M059J (cell line): Measurements from ENCODE around the gene SLC25A22. TPM values are rescaled to one million over a fixed set of nuclear protein-coding genes. Genes with fewer than 3 reads are reported as not detected.

ENCODE experiments used
- DNase-seq: peaks from one replicate; pipeline ENCODE4 v3.0.0-alpha.2; 2012; ENCODE audit warnings: low read depth
- total RNA-seq: library from RNA; depleted of rRNA; stranded (reverse); fragments of >200 nt; shearing (Covaris generic); gene quantifications from 2 replicates; pipeline ENCODE4 v1.2.3, GENCODE V29; 2014

Gene SLC25A22
- total RNA-seq, 1 experiment from 2014 or later = 26.5 TPM

- no peak for DNase-seq
Measured at GRCh38 chr11:823441-824291, 25.6 kb upstream of the SLC25A22 start.

GRCh38 chr11:821512-822371 lies 23.7 kb upstream of the SLC25A22 start:
- no peak for DNase-seq

DNA sequence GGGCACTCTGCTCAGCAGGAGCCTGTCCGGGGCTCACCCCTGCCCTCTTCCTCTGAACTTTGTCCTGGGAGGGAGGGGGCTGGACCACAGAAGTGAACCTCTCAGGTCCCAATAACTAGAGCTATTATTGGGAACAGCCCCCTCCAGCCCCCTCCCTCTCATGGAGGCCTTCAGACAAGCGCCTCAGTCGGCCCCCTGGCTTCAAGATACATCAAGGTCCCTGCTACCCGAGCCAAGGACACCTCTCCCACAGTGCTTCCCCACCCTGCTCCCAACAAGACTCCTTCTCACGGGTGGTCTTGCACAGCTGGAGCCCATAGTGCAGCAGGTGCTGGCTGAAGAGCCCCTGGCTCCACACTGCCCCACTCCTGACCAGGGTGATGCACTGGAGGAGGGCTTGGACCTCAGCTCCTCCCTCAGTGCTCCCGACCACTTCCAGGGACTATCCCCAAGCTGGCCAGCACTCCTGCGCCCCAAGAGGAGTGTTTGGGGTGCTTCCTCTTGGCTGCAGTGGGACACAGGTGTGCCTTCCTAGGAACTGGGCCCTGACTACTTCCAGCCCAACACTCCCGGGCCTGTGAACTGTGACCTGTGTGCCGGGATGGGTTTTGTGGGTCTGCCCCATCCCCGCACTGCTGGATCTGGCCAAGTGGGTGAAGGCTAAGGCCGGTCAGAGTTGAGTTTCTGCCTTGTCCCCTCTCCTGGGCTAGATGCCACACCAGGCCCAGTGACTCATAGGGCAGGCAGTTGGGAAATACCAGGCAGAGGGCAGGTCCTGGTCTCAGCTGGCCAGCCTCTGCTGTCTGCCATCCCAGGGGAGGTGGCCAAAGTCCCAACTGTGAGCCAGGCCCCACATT lies 22.8 kb upstream of the SLC25A22 start:
- DNase-seq = peak; percentile 93

GRCh38 chr11:819943-820649 lies 22.0 kb upstream of the SLC25A22 start:
- DNase-seq = peak; percentile 93

- DNase-seq = peak; percentile 83
Measured at GRCh38 chr11:819129-819931, 21.2 kb upstream of the SLC25A22 start.

DNA sequence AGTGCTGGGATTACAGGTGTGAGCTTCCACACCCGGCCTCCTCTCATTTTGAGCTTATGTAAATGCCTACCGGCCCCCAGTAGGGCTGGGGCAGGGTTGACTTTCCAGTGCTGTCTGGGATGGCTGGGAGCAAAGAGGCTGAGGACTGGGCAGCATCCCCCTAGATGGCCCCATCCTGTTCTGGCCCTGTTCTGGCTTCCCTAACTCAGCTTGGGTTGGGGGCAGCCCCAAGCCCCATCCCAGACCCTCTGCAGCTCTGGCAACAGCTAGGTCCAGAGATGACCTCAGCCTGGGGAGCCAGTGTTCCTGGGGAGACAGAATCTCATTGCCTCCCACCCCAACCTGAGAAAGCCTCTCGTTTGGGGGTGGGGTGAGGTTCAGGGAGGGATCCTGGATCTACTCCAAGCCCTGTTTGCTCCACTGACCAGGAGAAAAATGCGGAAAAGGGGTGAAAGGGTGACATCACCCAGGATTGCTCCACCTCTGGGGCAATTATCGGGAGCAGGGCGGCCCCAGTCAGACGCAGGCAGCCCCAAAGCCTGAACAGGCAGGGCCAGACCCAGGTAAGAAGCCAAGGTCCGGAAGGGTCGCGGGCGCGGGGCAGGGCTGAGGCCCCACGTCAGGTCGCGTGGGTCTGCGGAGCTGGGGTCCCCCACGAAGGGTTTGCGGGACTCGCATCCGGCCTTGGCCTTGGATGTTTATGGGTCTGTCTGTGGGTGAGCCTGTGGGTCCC lies 20.5 kb upstream of the SLC25A22 start, which contains the start of gene PNPLA2:
PNPLA2 (plus strand) TSS at position 519 of the 733 bp plus-strand sequence. CDS start 805 bp downstream, outside the sequence.
- DNase-seq = peak; percentile 60

- DNase-seq = no peak
Measured at GRCh38 chr11:816433-816779, 18.3 kb upstream of the SLC25A22 start.

GRCh38 chr11:815675-816432 lies 17.8 kb upstream of the SLC25A22 start:
- no peak for DNase-seq

DNA sequence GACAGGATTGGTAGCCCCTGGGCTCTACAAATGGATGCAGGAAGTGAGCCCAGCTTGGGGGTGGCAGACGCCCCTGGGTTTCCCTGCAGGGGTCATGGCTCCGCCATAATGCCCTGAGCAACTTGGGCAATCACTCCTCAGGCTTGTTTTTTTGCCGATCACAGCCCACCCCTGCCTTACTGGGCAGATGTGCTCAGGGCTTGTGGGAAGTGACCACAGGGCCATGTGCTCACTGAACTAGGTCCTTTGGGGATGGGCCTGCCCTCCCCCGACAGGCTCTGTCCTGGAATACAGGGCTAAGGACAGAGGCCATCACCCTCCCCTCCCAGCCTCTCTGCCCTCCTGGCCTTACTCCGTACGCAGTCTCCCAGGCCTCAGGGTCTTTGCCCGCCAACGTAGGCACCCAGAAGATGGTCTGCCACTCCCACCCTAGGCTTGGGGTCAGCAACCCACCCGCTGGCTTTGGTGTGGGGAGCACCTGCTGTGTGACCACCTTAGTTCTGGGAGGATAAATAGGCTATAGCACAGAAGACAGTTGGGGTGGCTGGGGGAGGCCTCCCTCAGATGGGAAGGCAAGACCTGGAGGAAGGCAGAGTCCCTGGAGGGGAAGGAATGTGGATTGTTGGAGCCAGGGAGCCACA lies 15.5 kb upstream of the SLC25A22 start:
- no peak for DNase-seq

GRCh38 chr11:813072-813455 lies 15.0 kb upstream of the SLC25A22 start:
- DNase-seq = no peak

GRCh38 chr11:812390-812789 lies 14.3 kb upstream of the SLC25A22 start:
- no peak for DNase-seq

- no peak for DNase-seq
Measured at GRCh38 chr11:811446-812245, 13.6 kb upstream of the SLC25A22 start.

DNA sequence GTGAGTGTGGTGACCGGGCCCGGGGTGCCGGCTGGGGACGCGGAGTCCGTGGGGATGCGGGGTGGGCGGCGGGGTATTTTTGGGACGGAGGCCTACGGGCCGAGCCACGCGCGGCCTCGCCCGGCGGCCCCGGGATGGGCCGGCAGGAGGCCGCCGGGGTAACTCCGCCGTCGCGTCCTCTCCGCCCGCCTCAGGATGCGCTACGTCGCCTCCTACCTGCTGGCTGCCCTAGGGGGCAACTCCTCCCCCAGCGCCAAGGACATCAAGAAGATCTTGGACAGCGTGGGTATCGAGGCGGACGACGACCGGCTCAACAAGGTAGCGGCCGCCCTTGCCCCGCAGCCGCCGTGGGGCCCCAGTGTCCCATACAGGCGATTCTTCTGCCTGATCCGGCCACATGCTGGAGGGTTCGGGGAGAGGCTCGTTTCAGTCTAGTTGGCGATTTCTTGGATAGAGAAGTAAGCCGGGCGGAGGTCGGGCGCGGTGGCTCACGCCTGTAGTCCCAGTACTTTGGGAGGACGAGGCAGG lies 12.0 kb upstream of the SLC25A22 start:
- DNase-seq = no peak

DNA sequence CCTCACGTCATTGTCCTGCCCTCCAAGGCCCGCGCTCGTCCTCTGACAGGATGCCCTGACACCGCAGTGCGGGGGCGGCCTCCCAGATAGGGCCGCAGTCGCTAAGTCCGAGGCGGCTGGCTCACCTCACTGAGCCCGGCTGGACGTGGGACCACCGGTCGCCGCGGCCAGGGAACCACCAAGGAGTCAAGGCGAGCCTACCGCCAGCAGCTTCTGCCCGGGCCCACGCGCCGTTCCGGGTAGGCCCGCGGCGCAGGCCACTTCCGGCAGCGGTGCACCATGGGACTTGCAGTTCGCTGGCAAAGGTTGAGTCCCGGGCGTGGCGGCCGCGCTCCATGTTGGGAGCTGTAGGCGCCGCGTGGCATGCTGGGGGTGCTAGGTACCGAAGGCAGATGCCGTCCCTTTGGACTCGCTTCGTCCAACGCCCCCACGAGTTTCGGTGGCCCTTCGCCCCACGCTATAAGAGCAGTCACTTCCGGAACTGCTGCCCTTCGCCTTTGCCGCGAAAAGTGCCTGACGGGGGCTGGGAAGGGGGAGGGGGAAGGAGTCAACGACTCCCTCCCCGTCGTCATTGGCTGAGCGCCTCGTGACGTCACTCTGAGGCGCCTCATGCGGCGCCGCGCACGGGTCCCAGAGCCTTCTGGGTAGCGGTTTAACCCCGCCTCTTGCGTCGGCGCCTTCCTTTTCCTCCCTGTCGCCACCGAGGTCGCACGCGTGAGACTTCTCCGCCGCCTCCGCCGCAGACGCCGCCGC lies 11.4 kb upstream of the SLC25A22 start, which contains the start of gene RPLP2:
RPLP2 (plus strand) TSS at position 681 of the 753 bp plus-strand sequence. CDS start 268 bp downstream, outside the sequence.
- peak; percentile 96 for DNase-seq

GRCh38 chr11:808427-809286 lies 10.6 kb upstream of the SLC25A22 start:
- DNase-seq = peak; percentile 83
